Fibroblast of lung (primary cell): ENCODE results near the gene RAET1G. TPM values are rescaled to one million over a fixed set of nuclear protein-coding genes. Genes with fewer than 3 reads are reported as not detected.

ENCODE experiments used
- DNase-seq, 2 donors: peaks; one replicate each; pipeline versions ENCODE4 v3.0.0 to v3.0.0-alpha.2; 2010; ENCODE audit warnings: low read depth in 2 of 2
- H2AFZ ChIP-seq: 2 replicates; pipeline ENCODE4 v1.5.1; 2012; ENCODE audit warnings: low read length, control low read depth, inconsistent platforms
- H3K27ac ChIP-seq: 2 replicates; pipeline ENCODE4 v1.5.1; 2011; ENCODE audit warnings: low read length, control low read depth; ENCODE audit not compliant: insufficient read depth
- H3K27me3 ChIP-seq: 2 replicates; pipeline ENCODE4 v1.5.1; 2011; ENCODE audit warnings: mild to moderate bottlenecking, low read length; ENCODE audit not compliant: control insufficient read depth, insufficient read depth
- H3K36me3 ChIP-seq: 2 replicates; pipeline ENCODE4 v1.5.1; 2011; ENCODE audit warnings: low read length; ENCODE audit not compliant: control insufficient read depth, insufficient read depth
- H3K4me1 ChIP-seq: 2 replicates; pipeline ENCODE4 v1.5.1; 2011; ENCODE audit warnings: low read length; ENCODE audit not compliant: control insufficient read depth, insufficient read depth; ENCODE audit errors: extremely low read depth
- H3K4me2 ChIP-seq: 2 replicates; pipeline ENCODE4 v1.5.1; 2011; ENCODE audit warnings: low read length, control low read depth; ENCODE audit not compliant: insufficient read depth; ENCODE audit errors: extremely low read depth
- H3K4me3 ChIP-seq, 4 experiments: fragments of 200-600 bp in 1 of 4; sonication (generic) in 1 of 4; replicated peaks in 1 of 4; 2 replicates each; pipeline ENCODE4 v1.5.1; 2011 to 2016; ENCODE audit warnings: low read length in 4 of 4, low read depth in 3 of 4, mild to moderate bottlenecking in 3 of 4, control low read depth in 2 of 4, inconsistent platforms in 1 of 4, mixed read lengths in 1 of 4; ENCODE audit not compliant: insufficient read depth in 1 of 4; ENCODE audit errors: control extremely low read depth in 1 of 4
- H3K79me2 ChIP-seq: 2 replicates; pipeline ENCODE4 v1.5.1; 2012; ENCODE audit warnings: mild to moderate bottlenecking, low read length, inconsistent platforms; ENCODE audit not compliant: control insufficient read depth, insufficient read depth
- H3K9ac ChIP-seq: 2 replicates; pipeline ENCODE4 v1.5.1; 2011; ENCODE audit warnings: mild to moderate bottlenecking, low read length, control low read depth; ENCODE audit not compliant: insufficient read depth
- H3K9me3 ChIP-seq: 2 replicates; pipeline ENCODE4 v1.5.1; 2012; ENCODE audit warnings: low read depth, low read length; ENCODE audit not compliant: control insufficient read depth, insufficient read depth
- H4K20me1 ChIP-seq: 2 replicates; pipeline ENCODE4 v1.5.1; 2011; ENCODE audit warnings: low read length; ENCODE audit not compliant: control insufficient read depth, insufficient read depth; ENCODE audit errors: extremely low read depth
- EZH2 ChIP-seq: IDR thresholded peaks from 2 replicates; pipeline ENCODE4 v1.5.1; 2012; ENCODE audit warnings: low read length, control low read depth, mild to moderate bottlenecking; ENCODE audit errors: missing control alignments
- polyA plus RNA-seq, 2 donors: library from polyadenylated mRNA; depleted of rRNA in 1 of 2; stranded (reverse) in 1 of 2; unstranded in 1 of 2; fragments of >200 nt; gene quantifications; 2 replicates each; pipeline ENCODE4 v1.2.1, GENCODE V29; 2011 to 2012; ENCODE audit warnings: missing spikeins in 1 of 2
- total RNA-seq: library from RNA; depleted of rRNA; stranded (reverse); fragments of >200 nt; gene quantifications from 2 replicates; pipeline ENCODE4 v1.2.1, GENCODE V29; 2014
- TF ChIP-seq, protein P1 (sequence below), 2 donors: IDR thresholded peaks in 1 of 2; conservative IDR thresholded peaks in 1 of 2; 1 replicate in 1 of 2; 2 replicates in 1 of 2; pipeline ENCODE4 v1.5.1; 2011 to 2012; ENCODE audit warnings: low read length in 2 of 2, control low read depth in 1 of 2, inconsistent platforms in 1 of 2, low read depth in 1 of 2, mild to moderate bottlenecking in 1 of 2

The RAET1G gene
- total and polyA plus RNA-seq, 2 donors (not counting 1 experiment from before 2014, with no cell fraction given) = 3.3 to 8.8 TPM

DNA sequence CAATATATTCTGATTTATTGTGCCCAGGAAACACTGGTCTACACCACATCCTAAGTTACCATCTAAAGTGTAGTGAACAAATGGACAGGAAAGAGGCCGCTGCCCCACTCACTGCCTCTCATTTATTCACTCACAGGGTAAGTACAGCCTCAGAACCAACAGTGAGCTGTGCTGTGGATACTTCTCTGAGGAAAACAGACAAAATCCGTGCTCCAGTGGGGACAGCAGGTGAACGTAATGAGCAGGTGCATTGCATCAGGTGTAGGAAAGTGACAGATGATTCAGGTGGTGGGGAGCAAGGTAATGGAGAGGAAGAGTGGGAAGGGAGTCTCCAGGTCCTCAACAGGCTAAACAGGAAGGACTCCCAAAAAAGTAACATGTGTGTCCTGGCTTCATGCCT is 10.5 kb upstream of the RAET1G start:
- Histone ChIP-seq H3K4me1 (peaks cover 4% of the 10 kb centered on the region), H3K4me3 (no peak overlapping the region), H3K27me3 (peaks cover 33% of the 10 kb centered on the region), H3K4me2 (no peak overlapping the region), H3K27ac (no peak overlapping the region), H2AFZ (no peak overlapping the region), H3K9me3 (no peaks in the 10 kb centered on the region), H3K79me2 (no peaks in the 10 kb centered on the region), H3K9ac (no peak overlapping the region), H4K20me1 (no peaks in the 10 kb centered on the region), H3K36me3 (no peaks in the 10 kb centered on the region)
- no peak for DNase-seq
- TF ChIP-seq, protein P1, sequence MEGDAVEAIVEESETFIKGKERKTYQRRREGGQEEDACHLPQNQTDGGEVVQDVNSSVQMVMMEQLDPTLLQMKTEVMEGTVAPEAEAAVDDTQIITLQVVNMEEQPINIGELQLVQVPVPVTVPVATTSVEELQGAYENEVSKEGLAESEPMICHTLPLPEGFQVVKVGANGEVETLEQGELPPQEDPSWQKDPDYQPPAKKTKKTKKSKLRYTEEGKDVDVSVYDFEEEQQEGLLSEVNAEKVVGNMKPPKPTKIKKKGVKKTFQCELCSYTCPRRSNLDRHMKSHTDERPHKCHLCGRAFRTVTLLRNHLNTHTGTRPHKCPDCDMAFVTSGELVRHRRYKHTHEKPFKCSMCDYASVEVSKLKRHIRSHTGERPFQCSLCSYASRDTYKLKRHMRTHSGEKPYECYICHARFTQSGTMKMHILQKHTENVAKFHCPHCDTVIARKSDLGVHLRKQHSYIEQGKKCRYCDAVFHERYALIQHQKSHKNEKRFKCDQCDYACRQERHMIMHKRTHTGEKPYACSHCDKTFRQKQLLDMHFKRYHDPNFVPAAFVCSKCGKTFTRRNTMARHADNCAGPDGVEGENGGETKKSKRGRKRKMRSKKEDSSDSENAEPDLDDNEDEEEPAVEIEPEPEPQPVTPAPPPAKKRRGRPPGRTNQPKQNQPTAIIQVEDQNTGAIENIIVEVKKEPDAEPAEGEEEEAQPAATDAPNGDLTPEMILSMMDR (conservative IDR thresholded peaks at IDR 0.05 in 1 of 2, IDR thresholded peaks at IDR 0.05 in 1 of 2; ENCODE audit: low read depth in 1 of 2, low read length in 2 of 2) = no peak
- no peak for TF ChIP-seq EZH2

DNA sequence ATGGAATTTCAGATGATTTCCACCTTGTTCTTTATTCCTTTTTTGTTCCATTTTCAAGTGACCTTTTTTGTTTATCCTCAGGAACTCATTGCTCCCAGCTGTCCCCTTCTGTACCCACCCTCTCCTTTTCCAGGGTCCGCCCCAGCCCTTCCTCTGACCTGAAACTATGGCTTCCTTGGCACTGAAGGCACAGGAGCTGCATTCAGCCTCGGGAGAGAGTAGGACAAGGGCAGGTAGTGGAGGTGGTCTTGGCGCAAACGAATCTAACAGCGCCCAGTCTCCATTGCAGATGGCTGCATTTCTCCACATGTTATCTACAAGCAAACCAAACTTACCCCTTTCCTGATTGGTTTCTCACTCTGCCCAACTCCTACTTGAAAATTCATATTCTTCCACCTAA is 10.1 kb upstream of the RAET1G start:
- TF ChIP-seq, protein P1 (conservative IDR thresholded peaks at IDR 0.05 in 1 of 2, IDR thresholded peaks at IDR 0.05 in 1 of 2; ENCODE audit: low read depth in 1 of 2, low read length in 2 of 2) = no peak
- no peak for TF ChIP-seq EZH2
- H3K27me3 ChIP-seq = peaks cover 33% of the 10 kb centered on the region
- no peaks in the 10 kb centered on the region for H3K79me2 ChIP-seq
- H3K9ac ChIP-seq = no peak overlapping the region
- H3K4me3 ChIP-seq = no peak overlapping the region
- H2AFZ ChIP-seq = no peak overlapping the region
- H3K9me3 ChIP-seq = no peaks in the 10 kb centered on the region
- no peak for DNase-seq
- H3K4me1 ChIP-seq = no peaks in the 10 kb centered on the region
- no peak overlapping the region for H3K27ac ChIP-seq
- no peaks in the 10 kb centered on the region for H3K36me3 ChIP-seq
- no peak overlapping the region for H3K4me2 ChIP-seq
- H4K20me1 ChIP-seq = no peaks in the 10 kb centered on the region

DNA sequence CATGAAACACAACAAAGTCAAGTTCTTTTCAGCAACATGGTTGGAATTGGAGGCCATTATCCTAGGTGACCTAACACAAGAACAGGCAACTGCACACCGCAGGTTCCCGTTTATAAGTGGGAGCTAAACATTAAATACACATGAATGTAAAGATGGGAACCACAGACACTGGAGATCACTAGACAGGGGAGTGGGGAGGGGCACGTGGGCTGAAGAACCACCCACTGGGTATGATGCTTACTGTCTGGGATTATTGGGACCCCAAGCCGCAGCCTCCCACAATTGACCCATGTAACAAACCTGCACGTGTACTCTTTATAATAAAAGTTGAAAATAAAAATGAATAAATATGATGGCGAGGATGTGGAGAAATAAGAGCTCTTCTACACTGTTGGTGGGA is 8.6 kb upstream of the RAET1G start:
- no peak for TF ChIP-seq EZH2
- TF ChIP-seq, protein P1 (conservative IDR thresholded peaks at IDR 0.05 in 1 of 2, IDR thresholded peaks at IDR 0.05 in 1 of 2; ENCODE audit: low read depth in 1 of 2, low read length in 2 of 2) = no peak

More for the DNA sequence above, 8.6 kb upstream of the RAET1G start:
- Histone ChIP-seq H4K20me1 (no peaks in the 10 kb centered on the region), H2AFZ (no peak overlapping the region), H3K79me2 (no peaks in the 10 kb centered on the region), H3K4me1 (no peaks in the 10 kb centered on the region), H3K4me3 (no peak overlapping the region), H3K36me3 (no peaks in the 10 kb centered on the region), H3K9ac (no peak overlapping the region), H3K9me3 (no peaks in the 10 kb centered on the region), H3K27ac (no peak overlapping the region), H3K4me2 (no peak overlapping the region), H3K27me3 (peaks cover 22% of the 10 kb centered on the region)
- no peak for DNase-seq
